MM.1S (cell line): Measurements from ENCODE around the gene USP17L12.
"Not testable (repeated sequence)": the region's sequence is repeated elsewhere in the genome, so short reads cannot be mapped to it uniquely, and the experiment has no call there.

Source experiments
- DNase-seq: peaks from one replicate; pipeline ENCODE4 v3.0.0-alpha.2; 2015
- H2AFZ ChIP-seq: fragments of 300-600 bp; sonication (generic); 2 replicates; pipeline ENCODE4 v1.6.0; 2016; ENCODE audit warnings: antibody characterized with exemption, low read length
- H3F3A ChIP-seq: fragments of 300-600 bp; sonication (generic); 2 replicates; pipeline ENCODE4 v1.6.1; 2016; ENCODE audit warnings: mild to moderate bottlenecking, antibody characterized with exemption, low read length, moderate library complexity, mixed read lengths; ENCODE audit not compliant: insufficient read depth
- H3K27ac ChIP-seq: fragments of 300-600 bp; sonication (generic); 2 replicates; pipeline ENCODE4 v1.5.1; 2016; ENCODE audit warnings: mild to moderate bottlenecking, low read length
- H3K27me3 ChIP-seq: fragments of 300-600 bp; sonication (generic); replicated peaks from 2 replicates; pipeline ENCODE4 v1.6.0; 2016; ENCODE audit warnings: low read length; ENCODE audit not compliant: insufficient read depth
- H3K36me3 ChIP-seq: fragments of 300-600 bp; sonication (generic); replicated peaks from 2 replicates; pipeline ENCODE4 v1.6.1; 2016; ENCODE audit warnings: mild to moderate bottlenecking, low read length, mixed read lengths; ENCODE audit not compliant: insufficient read depth
- H3K4me1 ChIP-seq: fragments of 300-600 bp; sonication (generic); 2 replicates; pipeline ENCODE4 v1.6.1; 2016; ENCODE audit warnings: low read length, mixed read lengths
- H3K4me2 ChIP-seq: fragments of 300-600 bp; sonication (generic); 2 replicates; pipeline ENCODE4 v1.6.0; 2016; ENCODE audit warnings: low read depth, low read length
- H3K4me3 ChIP-seq: fragments of 300-600 bp; sonication (generic); 2 replicates; pipeline ENCODE4 v1.5.1; 2016; ENCODE audit warnings: low read length, mixed read lengths
- H3K79me2 ChIP-seq: fragments of 300-600 bp; sonication (generic); 2 replicates; pipeline ENCODE4 v1.6.1; 2016; ENCODE audit warnings: mixed run types, low read length, mixed read lengths
- H3K9ac ChIP-seq: fragments of 300-600 bp; sonication (generic); 2 replicates; pipeline ENCODE4 v1.6.1; 2016; ENCODE audit warnings: low read length, mixed read lengths
- H3K9me2 ChIP-seq: fragments of 300-600 bp; sonication (generic); replicated peaks from 2 replicates; pipeline ENCODE4 v1.6.1; 2016; ENCODE audit warnings: mild to moderate bottlenecking, low read length, mixed read lengths; ENCODE audit not compliant: insufficient read depth
- H3K9me3 ChIP-seq: fragments of 300-600 bp; sonication (generic); replicated peaks from 2 replicates; pipeline ENCODE4 v1.6.1; 2016; ENCODE audit warnings: mild to moderate bottlenecking, low read length, mixed read lengths; ENCODE audit not compliant: insufficient read depth
- H4K20me1 ChIP-seq: fragments of 300-600 bp; sonication (generic); 2 replicates; pipeline ENCODE4 v1.6.1; 2016; ENCODE audit warnings: mild to moderate bottlenecking, low read length, moderate library complexity, mixed read lengths; ENCODE audit not compliant: insufficient read depth

Gene USP17L12

DNA sequence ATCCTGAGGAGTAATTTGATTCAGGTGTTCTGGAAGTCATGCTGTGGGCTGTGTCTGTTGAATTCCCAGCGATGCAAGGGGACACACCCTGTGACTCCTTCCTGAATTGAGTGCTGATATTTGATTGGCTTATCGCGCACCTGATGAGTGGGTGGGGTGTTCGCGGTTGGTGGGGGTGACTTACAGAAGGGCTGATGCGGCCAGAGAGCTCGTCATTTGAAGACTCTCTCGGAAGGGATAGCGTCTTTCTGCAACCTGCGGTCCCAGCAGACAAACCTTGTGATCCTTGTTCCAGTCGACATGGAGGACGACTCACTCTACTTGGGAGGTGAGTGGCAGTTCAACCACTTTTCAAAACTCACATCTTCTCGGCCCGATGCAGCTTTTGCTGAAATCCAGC is 23.6 kb downstream of the USP17L12 start, which contains the start of gene USP17L17:
TSS of gene USP17L17 (plus strand) at position 301 of the 400 bp plus-strand sequence. CDS start at position 301, 0 bp downstream.
- H3K4me3 ChIP-seq, H3K27ac ChIP-seq, H2AFZ ChIP-seq, H3K9ac ChIP-seq, H3K27me3 ChIP-seq, H4K20me1 ChIP-seq, H3K4me1 ChIP-seq, DNase-seq, H3F3A ChIP-seq, H3K79me2 ChIP-seq, H3K9me2 ChIP-seq, H3K9me3 ChIP-seq, H3K36me3 ChIP-seq, H3K4me2 ChIP-seq: not testable (repeated sequence)

DNA sequence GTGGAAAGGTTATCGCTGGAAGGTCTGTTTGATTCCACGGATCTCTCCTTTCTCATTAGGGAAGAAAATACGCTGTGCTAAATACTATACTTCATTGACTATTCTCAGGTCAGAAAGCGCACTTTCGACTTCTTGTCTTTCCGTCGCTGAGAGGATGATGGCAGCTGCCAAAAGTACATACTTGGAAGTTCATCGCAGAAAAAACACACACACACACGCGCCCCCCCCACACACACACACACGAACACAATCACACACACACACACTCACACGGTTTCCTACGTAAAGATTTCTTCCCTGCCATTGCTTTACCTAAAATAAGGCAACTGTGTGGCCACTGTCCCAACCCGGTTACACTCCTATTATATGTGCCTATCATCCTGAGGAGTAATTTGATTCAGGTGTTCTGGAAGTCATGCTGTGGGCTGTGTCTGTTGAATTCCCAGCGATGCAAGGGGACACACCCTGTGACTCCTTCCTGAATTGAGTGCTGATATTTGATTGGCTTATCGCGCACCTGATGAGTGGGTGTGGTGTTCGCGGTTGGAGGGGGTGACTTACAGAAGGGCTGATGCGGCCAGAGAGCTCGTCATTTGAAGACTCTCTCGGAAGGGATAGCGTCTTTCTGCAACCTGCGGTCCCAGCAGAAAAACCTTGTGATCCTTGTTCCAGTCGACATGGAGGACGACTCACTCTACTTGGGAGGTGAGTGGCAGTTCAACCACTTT is 28.2 kb downstream of the USP17L12 start, which contains the start of gene USP17L18:
TSS of gene USP17L18 (plus strand) at position 678 of the 728 bp plus-strand sequence. CDS start at position 678, 0 bp downstream.
- not testable (repeated sequence) for H3F3A ChIP-seq
- DNase-seq = peak; percentile 2

DNA sequence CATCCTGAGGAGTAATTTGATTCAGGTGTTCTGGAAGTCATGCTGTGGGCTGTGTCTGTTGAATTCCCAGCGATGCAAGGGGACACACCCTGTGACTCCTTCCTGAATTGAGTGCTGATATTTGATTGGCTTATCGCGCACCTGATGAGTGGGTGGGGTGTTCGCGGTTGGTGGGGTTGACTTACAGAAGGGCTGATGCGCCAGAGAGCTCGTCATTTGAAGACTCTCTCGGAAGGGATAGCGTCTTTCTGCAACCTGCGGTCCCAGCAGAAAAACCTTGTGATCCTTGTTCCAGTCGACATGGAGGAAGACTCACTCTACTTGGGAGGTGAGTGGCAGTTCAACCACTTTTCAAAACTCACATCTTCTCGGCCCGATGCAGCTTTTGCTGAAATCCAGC is 33.1 kb downstream of the USP17L12 start, which contains the start of gene USP17L19:
TSS of gene USP17L19 (plus strand) at position 301 of the 400 bp plus-strand sequence. CDS start at position 301, 0 bp downstream.
- not testable (repeated sequence) for H3K4me2 ChIP-seq, H3K4me1 ChIP-seq, DNase-seq, H3K9me3 ChIP-seq, H2AFZ ChIP-seq, H3K36me3 ChIP-seq, H3K27ac ChIP-seq, H3K9ac ChIP-seq, H3K27me3 ChIP-seq, H3K9me2 ChIP-seq, H3K79me2 ChIP-seq, H4K20me1 ChIP-seq, H3F3A ChIP-seq, H3K4me3 ChIP-seq

More for the DNA sequence above, 28.2 kb downstream of the USP17L12 start, which contains the start of gene USP17L18:
- not testable (repeated sequence) for H4K20me1 ChIP-seq, H3K4me2 ChIP-seq, H2AFZ ChIP-seq, H3K27ac ChIP-seq, H3K9me3 ChIP-seq, H3K36me3 ChIP-seq, H3K9me2 ChIP-seq, H3K4me1 ChIP-seq, H3K27me3 ChIP-seq, H3K9ac ChIP-seq, H3K4me3 ChIP-seq, H3K79me2 ChIP-seq

DNA sequence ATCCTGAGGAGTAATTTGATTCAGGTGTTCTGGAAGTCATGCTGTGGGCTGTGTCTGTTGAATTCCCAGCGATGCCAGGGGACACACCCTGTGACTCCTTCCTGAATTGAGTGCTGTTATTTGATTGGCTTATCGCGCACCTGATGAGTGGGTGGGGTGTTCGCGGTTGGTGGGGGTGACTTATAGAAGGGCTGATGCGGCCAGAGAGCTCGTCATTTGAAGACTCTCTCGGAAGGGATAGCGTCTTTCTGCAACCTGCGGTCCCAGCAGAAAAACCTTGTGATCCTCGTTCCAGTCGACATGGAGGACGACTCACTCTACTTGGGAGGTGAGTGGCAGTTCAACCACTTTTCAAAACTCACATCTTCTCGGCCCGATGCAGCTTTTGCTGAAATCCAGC is 37.9 kb downstream of the USP17L12 start, which contains the start of gene USP17L20:
TSS of gene USP17L20 (plus strand) at position 301 of the 400 bp plus-strand sequence. CDS start at position 301, 0 bp downstream.
- not testable (repeated sequence) for H3K4me3 ChIP-seq, H4K20me1 ChIP-seq, H3F3A ChIP-seq, H3K9me3 ChIP-seq, DNase-seq, H2AFZ ChIP-seq, H3K4me1 ChIP-seq, H3K9me2 ChIP-seq, H3K4me2 ChIP-seq, H3K9ac ChIP-seq, H3K36me3 ChIP-seq, H3K27me3 ChIP-seq, H3K27ac ChIP-seq, H3K79me2 ChIP-seq

DNA sequence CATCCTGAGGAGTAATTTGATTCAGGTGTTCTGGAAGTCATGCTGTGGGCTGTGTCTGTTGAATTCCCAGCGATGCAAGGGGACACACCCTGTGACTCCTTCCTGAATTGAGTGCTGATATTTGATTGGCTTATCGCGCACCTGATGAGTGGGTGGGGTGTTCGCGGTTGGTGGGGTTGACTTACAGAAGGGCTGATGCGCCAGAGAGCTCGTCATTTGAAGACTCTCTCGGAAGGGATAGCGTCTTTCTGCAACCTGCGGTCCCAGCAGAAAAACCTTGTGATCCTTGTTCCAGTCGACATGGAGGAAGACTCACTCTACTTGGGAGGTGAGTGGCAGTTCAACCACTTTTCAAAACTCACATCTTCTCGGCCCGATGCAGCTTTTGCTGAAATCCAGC is 42.6 kb downstream of the USP17L12 start, which contains the start of gene USP17L21:
TSS of gene USP17L21 (plus strand) at position 301 of the 400 bp plus-strand sequence. CDS start at position 301, 0 bp downstream.
- not testable (repeated sequence) for H3K27me3 ChIP-seq, H3K27ac ChIP-seq, H2AFZ ChIP-seq, H3K4me1 ChIP-seq, H4K20me1 ChIP-seq, H3K79me2 ChIP-seq, H3K4me2 ChIP-seq, DNase-seq, H3K36me3 ChIP-seq, H3F3A ChIP-seq, H3K9me3 ChIP-seq, H3K9me2 ChIP-seq, H3K9ac ChIP-seq, H3K4me3 ChIP-seq

DNA sequence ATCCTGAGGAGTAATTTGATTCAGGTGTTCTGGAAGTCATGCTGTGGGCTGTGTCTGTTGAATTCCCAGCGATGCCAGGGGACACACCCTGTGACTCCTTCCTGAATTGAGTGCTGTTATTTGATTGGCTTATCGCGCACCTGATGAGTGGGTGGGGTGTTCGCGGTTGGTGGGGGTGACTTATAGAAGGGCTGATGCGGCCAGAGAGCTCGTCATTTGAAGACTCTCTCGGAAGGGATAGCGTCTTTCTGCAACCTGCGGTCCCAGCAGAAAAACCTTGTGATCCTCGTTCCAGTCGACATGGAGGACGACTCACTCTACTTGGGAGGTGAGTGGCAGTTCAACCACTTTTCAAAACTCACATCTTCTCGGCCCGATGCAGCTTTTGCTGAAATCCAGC is 47.4 kb downstream of the USP17L12 start, which contains the start of gene USP17L22:
TSS of gene USP17L22 (plus strand) at position 301 of the 400 bp plus-strand sequence. CDS start at position 301, 0 bp downstream.
- H3F3A ChIP-seq = not testable (repeated sequence)

More for the DNA sequence above, 47.4 kb downstream of the USP17L12 start, which contains the start of gene USP17L22:
- not testable (repeated sequence) for H3K9me3 ChIP-seq, H2AFZ ChIP-seq, DNase-seq, H3K4me2 ChIP-seq, H3K9ac ChIP-seq, H3K9me2 ChIP-seq, H3K27ac ChIP-seq, H3K4me1 ChIP-seq, H3K27me3 ChIP-seq, H3K4me3 ChIP-seq, H4K20me1 ChIP-seq, H3K79me2 ChIP-seq, H3K36me3 ChIP-seq
